GM10847 (cell line): Measurements from ENCODE around the gene RC3H1.

ENCODE experiments used
- POLR2A ChIP-seq: IDR thresholded peaks from 2 replicates; pipeline ENCODE4 v1.6.1; 2011; ENCODE audit not compliant: insufficient read length; ENCODE audit errors: extremely low read depth

The RC3H1 gene, protein sequence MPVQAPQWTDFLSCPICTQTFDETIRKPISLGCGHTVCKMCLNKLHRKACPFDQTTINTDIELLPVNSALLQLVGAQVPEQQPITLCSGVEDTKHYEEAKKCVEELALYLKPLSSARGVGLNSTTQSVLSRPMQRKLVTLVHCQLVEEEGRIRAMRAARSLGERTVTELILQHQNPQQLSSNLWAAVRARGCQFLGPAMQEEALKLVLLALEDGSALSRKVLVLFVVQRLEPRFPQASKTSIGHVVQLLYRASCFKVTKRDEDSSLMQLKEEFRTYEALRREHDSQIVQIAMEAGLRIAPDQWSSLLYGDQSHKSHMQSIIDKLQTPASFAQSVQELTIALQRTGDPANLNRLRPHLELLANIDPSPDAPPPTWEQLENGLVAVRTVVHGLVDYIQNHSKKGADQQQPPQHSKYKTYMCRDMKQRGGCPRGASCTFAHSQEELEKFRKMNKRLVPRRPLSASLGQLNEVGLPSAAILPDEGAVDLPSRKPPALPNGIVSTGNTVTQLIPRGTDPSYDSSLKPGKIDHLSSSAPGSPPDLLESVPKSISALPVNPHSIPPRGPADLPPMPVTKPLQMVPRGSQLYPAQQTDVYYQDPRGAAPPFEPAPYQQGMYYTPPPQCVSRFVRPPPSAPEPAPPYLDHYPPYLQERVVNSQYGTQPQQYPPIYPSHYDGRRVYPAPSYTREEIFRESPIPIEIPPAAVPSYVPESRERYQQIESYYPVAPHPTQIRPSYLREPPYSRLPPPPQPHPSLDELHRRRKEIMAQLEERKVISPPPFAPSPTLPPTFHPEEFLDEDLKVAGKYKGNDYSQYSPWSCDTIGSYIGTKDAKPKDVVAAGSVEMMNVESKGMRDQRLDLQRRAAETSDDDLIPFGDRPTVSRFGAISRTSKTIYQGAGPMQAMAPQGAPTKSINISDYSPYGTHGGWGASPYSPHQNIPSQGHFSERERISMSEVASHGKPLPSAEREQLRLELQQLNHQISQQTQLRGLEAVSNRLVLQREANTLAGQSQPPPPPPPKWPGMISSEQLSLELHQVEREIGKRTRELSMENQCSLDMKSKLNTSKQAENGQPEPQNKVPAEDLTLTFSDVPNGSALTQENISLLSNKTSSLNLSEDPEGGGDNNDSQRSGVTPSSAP

GRCh38 chr1:174022080-174022975, at the start of gene RC3H1:
RC3H1 (minus strand) TSS chr1:174022357; CDS start chr1:173992985, 29,372 bp downstream.
- peak; percentile 72 for TF ChIP-seq POLR2A

DNA sequence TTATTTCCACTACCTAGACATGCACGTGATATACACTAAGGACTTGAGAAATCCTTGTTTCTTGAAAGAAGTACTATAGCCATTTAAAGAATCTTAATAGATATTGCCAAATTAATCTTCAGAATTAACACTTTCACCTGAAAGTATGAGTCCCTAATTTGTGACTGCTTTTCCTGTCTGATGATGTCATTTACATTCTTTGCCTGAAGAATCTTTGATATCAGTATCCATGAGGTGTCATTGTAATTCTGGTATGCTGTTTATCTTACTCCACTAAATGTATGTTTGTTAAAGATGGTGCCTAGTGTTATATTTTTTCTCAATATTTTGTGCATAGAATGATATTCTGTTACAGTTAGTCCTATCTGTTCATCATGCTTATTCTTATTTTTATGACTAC, 48.5 kb upstream of the RC3H1 start:
- TF ChIP-seq POLR2A = no peak

GRCh38 chr1:174068000-174068399, 45.8 kb upstream of the RC3H1 start:
- TF ChIP-seq POLR2A = no peak

- no peak for TF ChIP-seq POLR2A
These were observed 37.9 kb upstream of the RC3H1 start for GRCh38 chr1:174060090-174060489.

DNA sequence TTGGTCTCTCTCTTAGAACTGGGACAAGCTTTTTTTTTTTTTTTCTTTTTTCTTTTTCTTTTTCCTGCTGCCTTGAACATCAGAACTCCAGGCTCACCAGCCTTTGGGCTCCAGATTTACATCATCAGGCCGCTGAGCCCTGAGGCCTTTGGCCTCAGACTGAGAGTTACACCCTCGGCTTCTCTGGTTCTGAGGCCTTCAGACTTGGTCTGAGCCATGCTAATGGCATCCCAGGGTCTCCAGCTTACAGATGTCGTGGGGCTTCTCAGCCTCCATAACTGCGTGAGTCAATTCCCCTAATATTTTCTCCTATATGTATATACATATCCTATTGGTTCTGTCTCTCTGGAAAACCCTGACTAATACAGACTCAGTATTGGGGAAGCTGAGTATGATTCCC, 36.5 kb upstream of the RC3H1 start:
- TF ChIP-seq POLR2A = no peak

DNA sequence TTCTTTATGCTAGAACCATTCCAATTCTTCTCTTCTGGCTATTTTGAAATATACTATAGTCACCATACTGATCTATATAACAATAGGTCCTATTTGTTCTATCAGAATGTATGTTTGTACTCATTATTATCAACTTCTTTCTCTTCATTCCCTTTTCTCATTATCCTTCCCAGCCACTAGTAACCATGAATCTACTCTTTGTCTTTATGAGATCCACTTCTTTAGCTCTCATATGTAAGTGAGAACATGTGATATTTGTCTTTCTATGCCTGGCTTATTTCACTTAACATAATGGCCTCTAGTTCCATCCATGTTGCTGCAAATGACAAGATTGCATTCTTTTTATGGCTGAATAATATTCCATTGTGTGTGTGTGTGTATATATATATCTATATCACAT, 31.7 kb upstream of the RC3H1 start:
- TF ChIP-seq POLR2A = no peak

- TF ChIP-seq POLR2A = no peak
These were observed 30.5 kb upstream of the RC3H1 start for GRCh38 chr1:174052621-174053020.

- no peak for TF ChIP-seq POLR2A
These were observed 29.8 kb upstream of the RC3H1 start for GRCh38 chr1:174051956-174052355.

GRCh38 chr1:174049514-174049913, 27.4 kb upstream of the RC3H1 start:
- no peak for TF ChIP-seq POLR2A

GRCh38 chr1:174044418-174045222, 22.5 kb upstream of the RC3H1 start:
- TF ChIP-seq POLR2A = no peak

DNA sequence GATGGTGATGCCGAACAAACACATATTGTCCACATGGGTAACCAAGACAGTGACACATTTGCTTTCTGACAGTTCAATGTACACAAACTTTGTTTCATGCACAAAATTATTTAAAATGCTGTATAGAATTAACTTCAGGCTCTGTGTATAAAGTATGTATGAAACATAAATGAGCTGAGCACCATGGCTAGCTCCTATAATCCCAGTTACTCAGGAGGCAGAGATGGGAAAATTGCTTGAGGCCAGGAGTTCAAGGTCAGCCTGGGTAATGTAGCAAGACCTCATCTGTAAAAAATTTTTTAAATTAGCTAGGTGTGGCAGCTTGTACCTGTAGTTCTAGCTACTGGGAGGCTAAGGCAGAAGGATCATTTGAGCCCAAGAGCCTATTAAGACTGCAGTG, 19.2 kb upstream of the RC3H1 start:
- TF ChIP-seq POLR2A = no peak

GRCh38 chr1:174040387-174040786, 18.2 kb upstream of the RC3H1 start:
- TF ChIP-seq POLR2A = no peak

- TF ChIP-seq POLR2A = no peak
These were observed 16.9 kb upstream of the RC3H1 start for GRCh38 chr1:174039027-174039426.

DNA sequence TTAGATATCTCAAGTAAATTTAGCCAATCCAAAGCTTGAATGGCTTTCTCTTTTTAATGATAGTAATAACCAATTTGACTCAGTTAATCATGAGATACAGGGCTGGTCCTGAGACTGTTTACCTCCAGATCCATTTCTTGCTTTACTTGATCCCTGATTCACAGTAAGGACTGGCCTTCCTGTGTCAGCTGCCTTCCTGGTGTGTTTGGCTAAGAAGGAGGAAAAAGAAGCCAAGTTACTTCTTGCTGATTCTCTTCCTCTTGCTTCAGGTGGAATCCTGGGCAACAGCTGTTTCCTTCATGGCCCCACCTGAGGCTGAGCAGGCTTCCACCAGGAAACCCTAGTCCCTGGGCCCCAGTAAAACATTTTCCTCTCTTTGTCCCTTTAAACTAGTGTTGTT, 14.6 kb upstream of the RC3H1 start:
- no peak for TF ChIP-seq POLR2A
